Astrocyte of the hippocampus (primary cell): Measurements from ENCODE around the gene SMARCD2.
"Not testable (repeated sequence)": the region's sequence is repeated elsewhere in the genome, so short reads cannot be mapped to it uniquely, and the experiment has no call there.

Experiments
- DNase-seq: peaks from one replicate; pipeline ENCODE4 v3.0.0; 2011; ENCODE audit warnings: low read depth, low spot score

SMARCD2 gene

GRCh38 chr17:63804328-63804727 lies 38.2 kb downstream of the SMARCD2 start:
- DNase-seq = no peak

- DNase-seq = no peak
These were observed 41.7 kb downstream of the SMARCD2 start for GRCh38 chr17:63800783-63801182.

GRCh38 chr17:63798572-63799106 lies 43.8 kb downstream of the SMARCD2 start:
- no peak for DNase-seq

GRCh38 chr17:63796375-63796774 lies 46.1 kb downstream of the SMARCD2 start:
- DNase-seq = not testable (repeated sequence)

GRCh38 chr17:63792055-63792729 lies 50.3 kb downstream of the SMARCD2 start:
- DNase-seq = no peak

GRCh38 chr17:63790057-63790456 lies 52.4 kb downstream of the SMARCD2 start:
- no peak for DNase-seq

- no peak for DNase-seq
These were observed 55.3 kb downstream of the SMARCD2 start for GRCh38 chr17:63786971-63787711.

GRCh38 chr17:63786117-63786516 lies 56.4 kb downstream of the SMARCD2 start:
- no peak for DNase-seq

- DNase-seq = peak; percentile 31
These were observed 56.9 kb downstream of the SMARCD2 start for GRCh38 chr17:63785556-63785955.

GRCh38 chr17:63783522-63783921 lies 59.0 kb downstream of the SMARCD2 start:
- DNase-seq = no peak
